Endodermal cell (in vitro differentiated cells): Measurements from ENCODE around the gene SCUBE1. TPM values are rescaled to one million over a fixed set of nuclear protein-coding genes. Genes with fewer than 3 reads are reported as not detected.

Experiments used
- DNase-seq: peaks from one replicate; pipeline ENCODE4 v3.0.0-alpha.2; 2017
- H3K27ac ChIP-seq: 2 replicates; pipeline ENCODE4 v1.5.1; 2013; ENCODE audit warnings: mild to moderate bottlenecking, low read depth, low read length, moderate library complexity
- H3K27me3 ChIP-seq: 2 replicates; pipeline ENCODE4 v1.6.1; 2013; ENCODE audit warnings: mild to moderate bottlenecking, low read length, moderate library complexity; ENCODE audit not compliant: insufficient read depth, control insufficient read depth, poor library complexity, severe bottlenecking
- H3K36me3 ChIP-seq: 2 replicates; pipeline ENCODE4 v1.7.0; 2013; ENCODE audit warnings: mild to moderate bottlenecking, low read length, moderate library complexity; ENCODE audit not compliant: control insufficient read depth, insufficient read depth
- H3K4me1 ChIP-seq: one replicate; pipeline ENCODE4 v1.7.0; 2013; ENCODE audit warnings: low read length; ENCODE audit not compliant: control insufficient read depth, insufficient read depth
- H3K4me3 ChIP-seq: 2 replicates; pipeline ENCODE4 v1.5.1; 2013; ENCODE audit warnings: mild to moderate bottlenecking, low read length, moderate library complexity
- H3K9ac ChIP-seq: 2 replicates; pipeline ENCODE4 v1.6.1; 2013; ENCODE audit warnings: mild to moderate bottlenecking, low read length, moderate library complexity; ENCODE audit not compliant: poor library complexity, severe bottlenecking; ENCODE audit errors: extremely low read depth
- H3K9me3 ChIP-seq: 2 replicates; pipeline ENCODE4 v1.6.1; 2013; ENCODE audit warnings: mild to moderate bottlenecking, low read length, moderate library complexity; ENCODE audit not compliant: control insufficient read depth
- H3K27ac Mint-ChIP-seq: 2 replicates; pipeline ENCODE4 v1.8.0; 2020; ENCODE audit warnings: mixed read lengths
- H3K27me3 Mint-ChIP-seq: 2 replicates; pipeline ENCODE4 v1.8.0; 2021; ENCODE audit warnings: mild to moderate bottlenecking, mixed read lengths; ENCODE audit not compliant: insufficient read depth
- H3K36me3 Mint-ChIP-seq: 2 replicates; pipeline ENCODE4 v1.8.0; 2020; ENCODE audit warnings: low read depth, mixed read lengths
- H3K4me1 Mint-ChIP-seq: 2 replicates; pipeline ENCODE4 v1.8.0; 2020; ENCODE audit warnings: mixed read lengths
- H3K4me3 Mint-ChIP-seq: 2 replicates; pipeline ENCODE4 v1.8.0; 2020; ENCODE audit warnings: mild to moderate bottlenecking, moderate library complexity, mixed read lengths
- H3K9me3 Mint-ChIP-seq: 2 replicates; pipeline ENCODE4 v1.8.0; 2020; ENCODE audit warnings: mild to moderate bottlenecking, mixed read lengths
- WGBS, 2 experiments: methylation state at CpG; one replicate each; pipeline versions ENCODE4 v1.1.5 to v1.1.7; 2013; ENCODE audit warnings: missing lambda C conversion rate in 2 of 2, mixed read lengths in 1 of 2; ENCODE audit not compliant: insufficient coverage in 1 of 2, insufficient read length in 1 of 2; 5-methylcytosine and 5-hydroxymethylcytosine counted together
- total RNA-seq, 2 donors: library from RNA; stranded (reverse); fragmentation: NEBNext Ultra II Directional in 1 of 2; extraction: Animal tissue kit (Norgen Biotek cat#: 25700) in 1 of 2; gene quantifications; 2 replicates in 1 of 2; 3 replicates in 1 of 2; pipeline ENCODE4 v1.2.1, GENCODE V29; 2021
- TF ChIP-seq, protein P1 (sequence below): fragments of 200-600 bp; sonication (generic); conservative IDR thresholded peaks from 2 replicates; pipeline ENCODE4 v1.5.0; 2021; ENCODE audit warnings: antibody characterized with exemption, mild to moderate bottlenecking

SCUBE1 gene
- total RNA-seq, 2 donors from 2014 or later, result 0.13 to 0.95 TPM

DNA sequence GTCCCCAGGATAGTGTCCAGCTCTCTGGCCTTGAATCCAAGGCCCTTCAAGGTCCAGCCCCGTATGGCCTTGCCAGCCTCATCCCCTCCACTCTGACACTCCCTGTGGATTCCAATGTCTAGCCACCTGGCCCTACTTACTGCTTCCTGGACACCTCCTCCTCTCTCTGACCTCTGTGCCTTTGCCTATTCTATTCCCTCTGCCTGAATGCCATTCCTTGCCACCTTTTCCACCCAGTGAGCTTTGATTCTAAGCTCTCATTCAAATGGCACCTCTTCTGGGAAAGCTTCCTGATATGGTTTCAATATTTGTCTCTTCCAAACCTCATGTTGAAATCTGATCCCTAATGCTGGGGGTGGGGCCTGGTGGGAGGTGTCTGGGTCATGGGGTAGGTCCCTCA is 124.4 kb downstream of the SCUBE1 start:
- Histone ChIP-seq H3K27me3 (no peaks in the 10 kb centered on the region), H3K36me3 (no peaks in the 10 kb centered on the region), H3K27ac (no peak overlapping the region), H3K9me3 (no peaks in the 10 kb centered on the region), H3K4me1 (no peaks in the 10 kb centered on the region), H3K4me3 (no peak overlapping the region), H3K9ac (no peak overlapping the region)
- no peak for DNase-seq
- TF ChIP-seq, protein P1, sequence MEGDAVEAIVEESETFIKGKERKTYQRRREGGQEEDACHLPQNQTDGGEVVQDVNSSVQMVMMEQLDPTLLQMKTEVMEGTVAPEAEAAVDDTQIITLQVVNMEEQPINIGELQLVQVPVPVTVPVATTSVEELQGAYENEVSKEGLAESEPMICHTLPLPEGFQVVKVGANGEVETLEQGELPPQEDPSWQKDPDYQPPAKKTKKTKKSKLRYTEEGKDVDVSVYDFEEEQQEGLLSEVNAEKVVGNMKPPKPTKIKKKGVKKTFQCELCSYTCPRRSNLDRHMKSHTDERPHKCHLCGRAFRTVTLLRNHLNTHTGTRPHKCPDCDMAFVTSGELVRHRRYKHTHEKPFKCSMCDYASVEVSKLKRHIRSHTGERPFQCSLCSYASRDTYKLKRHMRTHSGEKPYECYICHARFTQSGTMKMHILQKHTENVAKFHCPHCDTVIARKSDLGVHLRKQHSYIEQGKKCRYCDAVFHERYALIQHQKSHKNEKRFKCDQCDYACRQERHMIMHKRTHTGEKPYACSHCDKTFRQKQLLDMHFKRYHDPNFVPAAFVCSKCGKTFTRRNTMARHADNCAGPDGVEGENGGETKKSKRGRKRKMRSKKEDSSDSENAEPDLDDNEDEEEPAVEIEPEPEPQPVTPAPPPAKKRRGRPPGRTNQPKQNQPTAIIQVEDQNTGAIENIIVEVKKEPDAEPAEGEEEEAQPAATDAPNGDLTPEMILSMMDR, result no peak
- Mint-ChIP-seq H3K4me1 (peaks cover 27% of the 10 kb centered on the region), H3K36me3 (no peaks in the 10 kb centered on the region), H3K9me3 (no peaks in the 10 kb centered on the region), H3K27me3 (no peaks in the 10 kb centered on the region), H3K4me3 (no peak overlapping the region), H3K27ac (no peak overlapping the region)
- WGBS, 2 experiments, result 89 to 92% methylated on average over 1 of the region's 1 CpG

DNA sequence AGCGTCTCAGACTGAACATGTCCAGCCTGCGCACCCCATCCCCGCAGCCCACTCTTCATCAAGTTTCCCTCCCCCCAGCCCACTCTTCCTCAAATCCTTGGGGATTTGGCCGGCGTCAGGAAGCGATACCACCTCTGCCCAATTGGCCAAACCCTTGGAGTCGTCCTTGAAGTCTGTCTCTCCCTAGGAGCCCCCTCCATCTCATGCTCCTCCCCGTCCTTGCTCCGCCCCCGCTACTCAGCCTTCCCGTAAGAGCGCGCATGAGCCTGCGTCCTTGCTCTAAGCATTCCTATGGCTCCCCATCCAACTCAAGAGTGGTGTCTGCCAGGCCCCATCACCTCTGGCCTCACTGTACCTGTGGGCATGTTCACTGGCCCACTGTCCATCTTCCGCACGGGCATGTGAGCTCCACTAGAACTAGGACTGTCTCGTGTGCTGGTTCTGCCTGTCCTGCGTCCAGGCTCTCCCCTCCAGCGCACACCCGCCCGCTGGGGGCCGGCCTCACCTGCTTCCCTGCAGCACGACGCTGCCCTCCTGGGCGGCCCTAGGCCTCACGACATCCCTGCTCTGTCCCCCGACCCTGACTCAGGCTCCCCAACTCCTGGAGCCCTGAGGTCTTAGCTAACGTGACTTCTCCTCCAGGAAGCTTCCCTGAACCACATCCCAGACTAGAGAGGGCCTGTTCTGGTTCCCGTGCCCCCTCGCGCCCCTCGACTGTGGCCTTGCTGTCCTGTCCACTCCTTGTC is 125.7 kb downstream of the SCUBE1 start:
- Mint-ChIP-seq H3K27ac (peak overlapping the region; percentile 44), H3K27me3 (no peaks in the 10 kb centered on the region), H3K36me3 (no peaks in the 10 kb centered on the region), H3K4me1 (peaks cover 37% of the 10 kb centered on the region), H3K9me3 (no peaks in the 10 kb centered on the region), H3K4me3 (no peak overlapping the region)
- TF ChIP-seq, protein P1, result no peak
- Histone ChIP-seq H3K27ac (no peak overlapping the region), H3K4me3 (no peak overlapping the region), H3K36me3 (no peaks in the 10 kb centered on the region), H3K27me3 (no peaks in the 10 kb centered on the region), H3K4me1 (peaks cover 6% of the 10 kb centered on the region), H3K9me3 (no peaks in the 10 kb centered on the region), H3K9ac (no peak overlapping the region)
- WGBS, 2 experiments, result 85 to 88% methylated on average over 27 to 32 of the region's 32 CpGs
- DNase-seq, result peak; percentile 73

DNA sequence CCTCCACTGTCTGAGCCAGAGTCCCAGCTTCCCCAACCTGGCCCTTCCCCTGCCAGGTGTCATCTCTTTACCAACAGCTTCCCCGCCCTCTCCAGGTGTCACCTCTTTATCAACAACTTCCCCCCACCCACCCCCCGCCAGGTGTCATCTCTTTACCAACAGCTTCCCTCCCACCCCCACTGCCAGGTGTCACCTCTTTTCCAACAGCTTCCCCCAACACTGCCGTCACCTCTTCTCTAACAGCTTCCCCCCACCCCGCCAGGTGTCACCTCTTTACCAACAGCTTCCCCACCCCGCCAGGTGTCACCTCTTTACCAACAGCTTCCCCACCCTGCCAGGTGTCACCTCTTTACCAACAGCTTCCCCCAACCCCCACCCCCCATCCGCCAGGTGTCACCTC is 126.4 kb downstream of the SCUBE1 start:
- H3K27ac ChIP-seq, result no peak overlapping the region
- no peaks in the 10 kb centered on the region for H3K27me3 ChIP-seq
- H3K4me1 Mint-ChIP-seq, result peaks cover 37% of the 10 kb centered on the region
- no peak overlapping the region for H3K27ac Mint-ChIP-seq
- H3K27me3 Mint-ChIP-seq, result no peaks in the 10 kb centered on the region
- H3K9me3 ChIP-seq, result no peaks in the 10 kb centered on the region
- H3K36me3 ChIP-seq, result no peaks in the 10 kb centered on the region
- peaks cover 6% of the 10 kb centered on the region for H3K4me1 ChIP-seq
- WGBS, 2 experiments, result 88% methylated on average over 5 of the region's 6 CpGs; no CpG with 5 or more reads in 1 of the 2 experiments
- DNase-seq, result peak; percentile 86
- no peak overlapping the region for H3K4me3 ChIP-seq
- H3K4me3 Mint-ChIP-seq, result no peak overlapping the region
- no peaks in the 10 kb centered on the region for H3K36me3 Mint-ChIP-seq
- no peaks in the 10 kb centered on the region for H3K9me3 Mint-ChIP-seq
- no peak overlapping the region for H3K9ac ChIP-seq
- TF ChIP-seq, protein P1, result no peak
